ENCODE measurements around the gene ARCN1.

DNA sequence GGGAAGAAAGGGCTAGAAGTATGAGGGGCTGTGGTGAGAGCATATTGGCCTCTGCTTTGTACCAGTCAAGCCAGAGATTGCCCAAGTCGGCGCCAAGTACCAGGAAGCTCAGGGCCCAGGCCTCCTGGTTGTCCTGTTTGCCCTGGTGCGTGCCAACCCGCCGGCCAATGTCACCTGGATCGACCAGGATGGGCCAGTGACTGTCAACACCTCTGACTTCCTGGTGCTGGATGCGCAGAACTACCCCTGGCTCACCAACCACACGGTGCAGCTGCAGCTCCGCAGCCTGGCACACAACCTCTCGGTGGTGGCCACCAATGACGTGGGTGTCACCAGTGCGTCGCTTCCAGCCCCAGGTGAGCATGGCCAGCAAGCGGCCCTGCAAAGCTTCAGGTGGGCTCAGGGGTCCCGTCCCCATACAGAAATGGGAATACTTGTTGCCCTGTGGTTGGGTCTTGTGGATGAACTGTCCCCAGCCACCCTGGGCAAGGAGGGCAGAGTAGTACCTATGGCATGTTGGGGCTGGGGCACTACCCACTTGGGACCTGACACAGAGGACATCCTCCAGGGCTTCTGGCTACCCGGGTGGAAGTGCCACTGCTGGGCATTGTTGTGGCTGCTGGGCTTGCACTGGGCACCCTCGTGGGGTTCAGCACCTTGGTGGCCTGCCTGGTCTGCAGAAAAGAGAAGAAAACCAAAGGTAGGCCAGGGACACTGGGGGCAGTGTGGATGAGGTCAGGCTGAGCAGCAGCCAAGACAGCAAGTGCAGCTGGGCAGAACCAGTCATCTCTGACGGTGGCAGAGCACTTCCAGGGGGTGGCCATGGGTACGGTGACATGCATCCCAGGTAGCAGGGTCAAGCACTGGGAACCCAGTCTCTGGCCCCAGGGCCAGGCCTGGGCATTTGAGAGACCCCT is 39.1 kb upstream of the ARCN1 start:
- TF ChIP-seq EZH2 (IDR thresholded peaks at IDR 0.05; ENCODE audit: borderline replicate concordance, low read depth, low read length, severe bottlenecking), result no peak
- TF ChIP-seq, protein P1, sequence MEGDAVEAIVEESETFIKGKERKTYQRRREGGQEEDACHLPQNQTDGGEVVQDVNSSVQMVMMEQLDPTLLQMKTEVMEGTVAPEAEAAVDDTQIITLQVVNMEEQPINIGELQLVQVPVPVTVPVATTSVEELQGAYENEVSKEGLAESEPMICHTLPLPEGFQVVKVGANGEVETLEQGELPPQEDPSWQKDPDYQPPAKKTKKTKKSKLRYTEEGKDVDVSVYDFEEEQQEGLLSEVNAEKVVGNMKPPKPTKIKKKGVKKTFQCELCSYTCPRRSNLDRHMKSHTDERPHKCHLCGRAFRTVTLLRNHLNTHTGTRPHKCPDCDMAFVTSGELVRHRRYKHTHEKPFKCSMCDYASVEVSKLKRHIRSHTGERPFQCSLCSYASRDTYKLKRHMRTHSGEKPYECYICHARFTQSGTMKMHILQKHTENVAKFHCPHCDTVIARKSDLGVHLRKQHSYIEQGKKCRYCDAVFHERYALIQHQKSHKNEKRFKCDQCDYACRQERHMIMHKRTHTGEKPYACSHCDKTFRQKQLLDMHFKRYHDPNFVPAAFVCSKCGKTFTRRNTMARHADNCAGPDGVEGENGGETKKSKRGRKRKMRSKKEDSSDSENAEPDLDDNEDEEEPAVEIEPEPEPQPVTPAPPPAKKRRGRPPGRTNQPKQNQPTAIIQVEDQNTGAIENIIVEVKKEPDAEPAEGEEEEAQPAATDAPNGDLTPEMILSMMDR (IDR thresholded peaks at IDR 0.05; ENCODE audit: borderline replicate concordance, extremely low read depth, low read length, poor library complexity, severe bottlenecking), result no peak

Measured in DND-41 (cell line).